Measurements from ENCODE around the gene MGME1. TPM values are rescaled to one million over a fixed set of nuclear protein-coding genes. Genes with fewer than 3 reads are reported as not detected.
A peak's percentile ranks its signal among the peaks of the same experiment; 100 is the strongest.

Gene MGME1
- total and polyA plus RNA-seq, 8 donors: 13.3 to 41.4 (median 35.4) TPM

- intact Hi-C loops (cut with DNase I): no loop called here
- Histone ChIP-seq H3K9me3 (no peaks in the 10 kb centered on the region), H3K4me3 (no peak overlapping the region), H3K27ac (no peak overlapping the region), H3K36me3 (peaks cover 4 to 97% of the 10 kb centered on the region in 2 donors), H3K27me3 (no peaks in the 10 kb centered on the region), H3K4me1 (peaks cover 0 to under 1% of the 10 kb centered on the region in 2 donors)
- TF ChIP-seq, protein P1, sequence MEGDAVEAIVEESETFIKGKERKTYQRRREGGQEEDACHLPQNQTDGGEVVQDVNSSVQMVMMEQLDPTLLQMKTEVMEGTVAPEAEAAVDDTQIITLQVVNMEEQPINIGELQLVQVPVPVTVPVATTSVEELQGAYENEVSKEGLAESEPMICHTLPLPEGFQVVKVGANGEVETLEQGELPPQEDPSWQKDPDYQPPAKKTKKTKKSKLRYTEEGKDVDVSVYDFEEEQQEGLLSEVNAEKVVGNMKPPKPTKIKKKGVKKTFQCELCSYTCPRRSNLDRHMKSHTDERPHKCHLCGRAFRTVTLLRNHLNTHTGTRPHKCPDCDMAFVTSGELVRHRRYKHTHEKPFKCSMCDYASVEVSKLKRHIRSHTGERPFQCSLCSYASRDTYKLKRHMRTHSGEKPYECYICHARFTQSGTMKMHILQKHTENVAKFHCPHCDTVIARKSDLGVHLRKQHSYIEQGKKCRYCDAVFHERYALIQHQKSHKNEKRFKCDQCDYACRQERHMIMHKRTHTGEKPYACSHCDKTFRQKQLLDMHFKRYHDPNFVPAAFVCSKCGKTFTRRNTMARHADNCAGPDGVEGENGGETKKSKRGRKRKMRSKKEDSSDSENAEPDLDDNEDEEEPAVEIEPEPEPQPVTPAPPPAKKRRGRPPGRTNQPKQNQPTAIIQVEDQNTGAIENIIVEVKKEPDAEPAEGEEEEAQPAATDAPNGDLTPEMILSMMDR (IDR thresholded peaks at IDR 0.05): no peak
- ATAC-seq: no peak
- DNase-seq: no peak
These were observed 23.9 kb upstream of the MGME1 start for GRCh38 chr20:17944854-17945474.

DNA sequence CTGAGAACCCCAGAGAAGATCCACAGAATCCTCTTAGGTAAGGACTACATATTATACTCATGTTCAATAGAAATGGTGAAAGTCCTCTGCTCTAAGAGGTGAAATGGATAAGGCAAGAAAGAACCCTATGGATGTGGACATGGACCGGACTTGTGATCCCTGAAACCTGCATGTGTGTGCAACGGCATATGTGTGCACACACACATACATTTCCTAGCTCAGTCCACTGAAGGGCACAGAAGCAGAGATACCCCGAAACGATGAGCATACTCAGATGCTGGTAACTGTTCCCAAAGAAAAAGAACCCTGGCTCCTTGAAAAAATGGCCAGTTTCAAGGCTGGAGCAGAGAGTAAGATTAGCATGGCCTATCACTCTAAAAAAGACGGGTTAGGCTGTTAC, 22.8 kb upstream of the MGME1 start:
- Histone ChIP-seq H3K27me3 (no peaks in the 10 kb centered on the region), H3K9me3 (no peaks in the 10 kb centered on the region), H3K27ac (no peak overlapping the region), H3K36me3 (peaks cover 4 to 100% of the 10 kb centered on the region in 2 donors), H3K4me3 (no peak overlapping the region), H3K4me1 (no peaks in the 10 kb centered on the region)
- DNase-seq (no peak), ATAC-seq (no peak)
- TF ChIP-seq, protein P1 (IDR thresholded peaks at IDR 0.05): no peak
- intact Hi-C loops (cut with DNase I): no loop called here

- Histone ChIP-seq H3K4me1 (no peaks in the 10 kb centered on the region), H3K27me3 (no peaks in the 10 kb centered on the region), H3K27ac (no peak overlapping the region), H3K4me3 (no peak overlapping the region), H3K36me3 (peaks cover 4 to 100% of the 10 kb centered on the region in 2 donors), H3K9me3 (no peaks in the 10 kb centered on the region)
- TF ChIP-seq, protein P1 (IDR thresholded peaks at IDR 0.05): no peak
- no peak for DNase-seq
- intact Hi-C loops (cut with DNase I): no loop called here
- ATAC-seq: no peak
These were observed 22.0 kb upstream of the MGME1 start for GRCh38 chr20:17946572-17947473.

- TF ChIP-seq, protein P1 (IDR thresholded peaks at IDR 0.05): no peak
- Histone ChIP-seq H3K27ac (no peak overlapping the region), H3K4me3 (no peak overlapping the region), H3K9me3 (no peaks in the 10 kb centered on the region), H3K27me3 (no peaks in the 10 kb centered on the region), H3K36me3 (peaks cover 4 to 100% of the 10 kb centered on the region in 2 donors), H3K4me1 (no peaks in the 10 kb centered on the region)
- peak; percentile 44 for ATAC-seq
- no peak for DNase-seq
- intact Hi-C loops (cut with DNase I): no loop called here
These were observed 21.4 kb upstream of the MGME1 start for GRCh38 chr20:17947474-17947815.

GRCh38 chr20:17948442-17948841, 20.4 kb upstream of the MGME1 start:
- no peak for ATAC-seq
- H3K27me3 ChIP-seq: no peaks in the 10 kb centered on the region

More at GRCh38 chr20:17948442-17948841, 20.4 kb upstream of the MGME1 start:
- intact Hi-C loops (cut with DNase I): no loop called here
- TF ChIP-seq, protein P1 (IDR thresholded peaks at IDR 0.05): no peak
- no peaks in the 10 kb centered on the region for H3K9me3 ChIP-seq
- H3K36me3 ChIP-seq: peaks cover 0 to 100% of the 10 kb centered on the region in 2 donors
- H3K4me1 ChIP-seq: no peaks in the 10 kb centered on the region
- H3K27ac ChIP-seq: no peak overlapping the region
- no peak overlapping the region for H3K4me3 ChIP-seq
- no peak for DNase-seq

All from left lung (tissue), 10 donors.